Adrenal gland (tissue), 5 donors: Measurements from ENCODE around the gene ZBTB40.

Experiments used
- POLR2A ChIP-seq, 2 donors: fragments of 450-650 bp; IDR thresholded peaks; one replicate each; pipeline ENCODE4 v1.6.1; 2017; ENCODE audit warnings: antibody characterized with exemption in 2 of 2, mild to moderate bottlenecking in 2 of 2, moderate library complexity in 1 of 2
- TF ChIP-seq, protein P1 (sequence below), 6 experiments: fragments of 450-650 bp in 4 of 6; fragments of 200-600 bp in 2 of 6; sonication (generic) in 1 of 6; IDR thresholded peaks; 1 replicate in 5 of 6; 2 replicates in 1 of 6; pipeline versions ENCODE4 v1.5.1 to v1.8.0; 2016 to 2021; ENCODE audit warnings: antibody characterized with exemption in 6 of 6, mild to moderate bottlenecking in 2 of 6, moderate library complexity in 1 of 6
- donor health status: DM: no; HTN: no; CAD: no.

DNA sequence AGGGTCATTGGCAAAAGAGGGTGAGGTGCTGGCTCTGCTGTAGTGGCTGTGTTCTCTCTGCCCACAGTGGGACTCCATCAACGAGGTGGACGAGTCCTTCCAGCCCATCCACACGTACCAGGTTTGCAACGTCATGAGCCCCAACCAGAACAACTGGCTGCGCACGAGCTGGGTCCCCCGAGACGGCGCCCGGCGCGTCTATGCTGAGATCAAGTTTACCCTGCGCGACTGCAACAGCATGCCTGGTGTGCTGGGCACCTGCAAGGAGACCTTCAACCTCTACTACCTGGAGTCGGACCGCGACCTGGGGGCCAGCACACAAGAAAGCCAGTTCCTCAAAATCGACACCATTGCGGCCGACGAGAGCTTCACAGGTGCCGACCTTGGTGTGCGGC lies 124.5 kb downstream of the ZBTB40 start:
- TF ChIP-seq, protein P1, sequence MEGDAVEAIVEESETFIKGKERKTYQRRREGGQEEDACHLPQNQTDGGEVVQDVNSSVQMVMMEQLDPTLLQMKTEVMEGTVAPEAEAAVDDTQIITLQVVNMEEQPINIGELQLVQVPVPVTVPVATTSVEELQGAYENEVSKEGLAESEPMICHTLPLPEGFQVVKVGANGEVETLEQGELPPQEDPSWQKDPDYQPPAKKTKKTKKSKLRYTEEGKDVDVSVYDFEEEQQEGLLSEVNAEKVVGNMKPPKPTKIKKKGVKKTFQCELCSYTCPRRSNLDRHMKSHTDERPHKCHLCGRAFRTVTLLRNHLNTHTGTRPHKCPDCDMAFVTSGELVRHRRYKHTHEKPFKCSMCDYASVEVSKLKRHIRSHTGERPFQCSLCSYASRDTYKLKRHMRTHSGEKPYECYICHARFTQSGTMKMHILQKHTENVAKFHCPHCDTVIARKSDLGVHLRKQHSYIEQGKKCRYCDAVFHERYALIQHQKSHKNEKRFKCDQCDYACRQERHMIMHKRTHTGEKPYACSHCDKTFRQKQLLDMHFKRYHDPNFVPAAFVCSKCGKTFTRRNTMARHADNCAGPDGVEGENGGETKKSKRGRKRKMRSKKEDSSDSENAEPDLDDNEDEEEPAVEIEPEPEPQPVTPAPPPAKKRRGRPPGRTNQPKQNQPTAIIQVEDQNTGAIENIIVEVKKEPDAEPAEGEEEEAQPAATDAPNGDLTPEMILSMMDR (IDR thresholded peaks at IDR 0.05): no peak
- TF ChIP-seq POLR2A (IDR thresholded peaks at IDR 0.05): no peak
